HL-60/S4 (cell line): ENCODE measurements around the gene KLF1.

ENCODE experiments used
- in situ Hi-C: fragments of 300-500 bp; cut with MboI; formaldehyde crosslinking; loops from 2 replicates; pipeline ENCODE4 v1.14.3; 2022; ENCODE audit warnings: low sequenced_read_pairs

Gene KLF1

GRCh38 chr19:12868540-12869112, 18.4 kb downstream of the KLF1 start:
- in situ Hi-C loops, result no loop called here

DNA sequence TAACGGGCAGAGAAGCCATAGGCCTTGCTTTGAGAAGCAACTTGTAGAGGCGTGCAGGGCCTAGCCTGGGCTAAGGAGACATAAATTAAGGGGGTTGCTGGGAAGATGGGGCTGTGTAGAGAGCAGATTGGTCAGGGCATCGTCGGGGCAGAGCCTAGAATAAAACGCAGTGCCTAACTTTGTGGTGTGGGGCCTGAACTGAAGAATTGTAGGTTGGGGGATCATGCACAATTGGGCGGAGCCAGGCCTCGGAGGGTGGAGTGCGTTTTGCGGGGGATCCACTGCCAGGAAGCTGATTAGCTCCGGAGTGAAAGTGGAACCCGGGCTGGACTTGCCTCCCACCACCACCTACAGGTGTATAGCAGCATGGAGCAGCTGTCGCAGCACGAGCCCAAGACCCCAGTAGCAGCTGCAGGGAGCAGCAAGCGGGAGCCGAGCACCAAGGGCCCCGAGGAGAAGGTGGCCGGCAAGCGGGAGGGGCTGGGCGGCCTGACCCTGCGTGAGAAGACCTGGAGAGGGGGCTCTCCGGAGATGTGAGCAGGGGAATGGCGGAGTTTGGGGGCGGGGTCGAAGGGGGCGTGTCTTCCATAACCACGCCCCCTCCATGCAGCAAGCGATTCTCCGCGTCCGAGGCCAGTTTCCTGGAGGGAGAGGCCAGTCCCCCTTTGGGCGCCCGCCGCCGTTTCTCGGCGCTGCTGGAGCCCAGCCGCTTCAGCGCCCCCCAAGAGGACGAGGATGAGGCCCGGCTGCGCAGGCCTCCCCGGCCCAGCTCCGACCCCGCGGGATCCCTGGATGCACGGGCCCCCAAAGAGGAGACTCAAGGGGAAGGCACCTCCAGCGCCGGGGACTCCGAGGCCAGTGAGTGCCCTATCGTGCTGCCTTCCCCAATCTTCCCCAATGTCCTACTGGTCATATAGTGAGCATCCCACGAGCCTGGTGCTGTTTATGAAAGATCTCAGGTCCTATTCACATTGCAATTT, 19.6 kb downstream of the KLF1 start:
- in situ Hi-C loops, result no loop called here

DNA sequence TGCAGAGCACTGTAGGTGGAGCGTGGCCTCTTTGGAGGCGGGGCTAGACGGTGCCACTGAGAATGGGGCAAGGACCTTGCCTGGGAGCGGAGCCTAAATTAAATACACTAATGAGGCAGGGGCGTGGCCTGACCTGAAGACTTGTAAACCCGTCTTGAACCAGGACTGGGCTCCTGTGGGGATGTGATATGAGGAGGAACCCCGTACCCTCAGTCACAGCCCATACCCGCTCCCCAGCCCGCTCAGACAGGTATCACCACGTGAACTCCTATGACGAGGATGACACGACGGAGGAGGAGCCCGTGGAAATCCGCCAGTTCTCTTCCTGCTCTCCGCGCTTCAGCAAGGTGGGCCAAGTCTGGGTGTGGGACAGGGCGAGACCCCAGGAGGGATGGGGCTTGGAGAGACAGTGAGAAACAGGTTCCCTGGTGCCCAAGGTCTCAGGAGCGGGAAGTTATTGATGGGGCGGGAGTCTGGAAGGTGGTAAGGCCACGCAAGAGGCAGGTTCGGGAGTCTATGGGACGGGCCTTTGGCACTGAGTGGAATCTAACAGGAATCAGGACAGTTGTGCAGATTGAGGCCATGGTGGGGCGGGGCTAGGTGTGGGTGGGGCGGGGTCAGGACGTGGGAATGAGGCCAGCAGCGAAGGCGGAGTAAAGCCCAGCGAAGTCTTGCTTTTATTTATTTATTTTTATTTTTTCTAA, 20.4 kb downstream of the KLF1 start:
- in situ Hi-C loops, result no loop called here

- in situ Hi-C loops, result no loop called here
These were observed 21.1 kb downstream of the KLF1 start for GRCh38 chr19:12865746-12866415.

DNA sequence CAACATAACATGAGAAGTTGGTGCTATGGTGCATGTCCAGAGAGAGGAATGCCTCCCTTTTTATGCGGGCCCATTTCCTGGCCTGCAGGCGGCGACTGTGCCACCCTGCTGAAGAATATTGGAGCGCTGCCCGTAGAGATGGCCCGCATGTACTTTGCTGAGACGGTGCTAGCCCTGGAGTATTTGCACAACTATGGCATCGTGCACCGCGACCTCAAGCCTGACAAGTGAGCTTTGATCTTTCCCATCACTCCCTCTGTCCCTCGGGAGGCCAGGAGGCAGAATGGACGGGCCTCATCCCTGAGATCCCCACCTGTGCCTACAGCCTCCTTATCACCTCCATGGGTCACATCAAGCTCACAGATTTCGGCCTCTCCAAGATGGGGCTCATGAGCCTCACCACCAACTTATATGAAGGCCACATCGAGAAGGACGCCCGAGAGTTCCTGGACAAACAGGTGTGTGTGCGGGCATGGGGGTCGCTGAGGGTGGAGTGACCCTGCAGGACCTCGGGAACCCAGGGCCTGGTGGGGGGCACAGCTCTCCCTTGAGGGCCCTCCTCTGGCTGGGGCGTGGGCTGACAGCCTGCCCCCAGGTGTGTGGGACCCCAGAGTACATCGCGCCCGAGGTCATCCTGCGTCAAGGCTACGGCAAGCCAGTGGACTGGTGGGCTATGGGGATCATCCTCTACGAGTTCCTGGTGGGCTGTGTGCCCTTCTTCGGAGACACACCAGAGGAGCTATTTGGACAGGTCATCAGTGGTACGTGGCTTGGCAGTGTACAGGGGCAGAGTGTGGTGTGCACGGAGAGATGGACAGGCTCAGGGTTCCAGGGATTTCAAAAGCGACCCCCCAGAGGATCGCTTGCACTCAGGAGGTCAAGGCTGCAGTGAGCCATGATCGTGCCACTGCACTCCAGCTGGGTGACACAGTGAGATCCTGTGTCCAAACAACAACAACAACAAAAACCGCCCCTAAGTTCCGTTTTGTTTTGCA, 22.0 kb downstream of the KLF1 start:
- in situ Hi-C loops, result no loop called here

- in situ Hi-C loops, result no loop called here
These were observed 22.9 kb downstream of the KLF1 start for GRCh38 chr19:12864143-12864542.

GRCh38 chr19:12859546-12859945, 27.5 kb downstream of the KLF1 start:
- in situ Hi-C loops, result no loop called here

- in situ Hi-C loops, result no loop called here
These were observed 28.7 kb downstream of the KLF1 start for GRCh38 chr19:12858041-12858928.

- in situ Hi-C loops, result no loop called here
These were observed 30.3 kb downstream of the KLF1 start for GRCh38 chr19:12856653-12857052.

- in situ Hi-C loops, result loop anchor here (10.0 kb wide), 1 partner anchor 83 kb away; no protein-coding TSS in a partner anchor
These were observed 39.6 kb downstream of the KLF1 start for GRCh38 chr19:12847159-12848139.

- in situ Hi-C loops, result loop anchor here (10.0 kb wide), 1 partner anchor 82 kb away; no protein-coding TSS in a partner anchor
These were observed 40.4 kb downstream of the KLF1 start for GRCh38 chr19:12846613-12847012.

DNA sequence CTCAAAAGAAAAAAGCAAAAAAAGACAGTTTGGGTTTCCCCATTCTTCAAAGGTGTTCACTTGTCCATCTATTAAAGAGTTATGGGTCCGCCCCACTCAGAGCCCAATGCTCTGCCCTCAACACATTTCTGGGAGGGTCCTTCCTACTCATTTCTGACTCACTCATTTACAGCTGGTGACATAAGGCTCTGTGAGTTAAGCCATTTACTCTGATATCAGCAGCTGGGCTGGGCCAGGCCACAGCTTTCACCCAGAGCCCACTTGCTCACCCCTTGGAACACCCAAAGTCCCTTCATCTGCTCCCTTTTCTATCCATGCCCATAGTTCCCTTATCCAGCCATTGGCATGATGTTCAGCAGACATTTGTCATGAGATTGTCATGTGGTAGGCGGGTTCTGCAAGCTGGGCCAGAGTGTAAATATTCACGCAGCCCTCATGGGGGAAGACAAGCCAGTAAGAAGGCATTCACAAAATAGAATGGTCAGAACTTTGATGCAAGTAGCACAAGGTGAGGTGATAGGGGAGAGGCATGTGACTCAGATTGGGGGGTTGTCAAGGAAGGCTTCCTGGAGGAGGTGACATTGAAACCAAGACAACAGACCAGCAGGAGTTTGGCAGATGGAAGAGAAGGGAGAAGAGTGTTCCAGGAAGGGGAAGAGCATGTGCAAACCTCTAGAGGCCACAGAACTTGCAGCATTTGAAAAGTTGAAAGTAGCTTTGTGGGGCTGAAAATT, 42.8 kb downstream of the KLF1 start:
- in situ Hi-C loops, result loop anchor here (10.0 kb wide), 1 partner anchor 79 kb away; no protein-coding TSS in a partner anchor

GRCh38 chr19:12843328-12843727, 43.7 kb downstream of the KLF1 start:
- in situ Hi-C loops, result loop anchor here (10.0 kb wide), 1 partner anchor 79 kb away; no protein-coding TSS in a partner anchor

GRCh38 chr19:12842511-12842910, 44.5 kb downstream of the KLF1 start:
- in situ Hi-C loops, result loop anchor here (10.0 kb wide), 1 partner anchor 78 kb away; no protein-coding TSS in a partner anchor

DNA sequence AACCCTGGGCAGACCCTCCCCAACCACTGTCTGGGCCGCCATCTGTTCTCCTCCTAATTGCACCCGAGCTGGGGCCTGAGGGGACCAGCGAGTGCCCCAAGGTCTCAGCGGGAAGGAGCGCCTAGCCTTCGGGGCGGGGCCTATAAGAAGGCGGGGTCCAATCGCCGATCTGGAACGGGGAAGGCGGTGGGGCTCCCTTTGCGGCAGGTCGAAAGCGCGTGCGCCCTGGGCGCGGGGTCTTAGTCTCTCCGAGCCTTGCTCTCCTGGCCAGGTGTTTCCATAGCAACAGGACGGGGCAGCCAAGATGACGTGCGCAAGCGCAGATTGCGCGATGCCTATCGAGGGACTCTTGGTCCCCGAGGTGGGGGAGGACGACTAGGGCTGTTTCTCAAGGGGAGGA, 45.9 kb downstream of the KLF1 start:
- in situ Hi-C loops, result loop anchor here (10.0 kb wide), 1 partner anchor 76 kb away; no protein-coding TSS in a partner anchor
